Left lung (tissue), 10 donors: ENCODE data around the gene HOXA2. TPM values are rescaled to one million over a fixed set of nuclear protein-coding genes. Genes with fewer than 3 reads are reported as not detected.

Source experiments
- ATAC-seq: fragments of 200-7000 bp; cut with Tn5 transposase; one replicate; pipeline ENCODE4 v1.9.1; 2020; ENCODE audit warnings: moderate library complexity
- DNase-seq, 4 donors: peaks; one replicate each; pipeline ENCODE4 v3.0.0-alpha.2; 2013 to 2020
- H3K27ac ChIP-seq, 2 donors: fragments of 200-600 bp; sonication (generic) in 1 of 2; one replicate each; pipeline versions ENCODE4 v1.5.0 to v1.8.0; 2020 to 2021
- H3K27me3 ChIP-seq, 2 donors: fragments of 200-600 bp; sonication (generic) in 1 of 2; one replicate each; pipeline versions ENCODE4 v1.5.0 to v1.8.0; 2020 to 2021
- H3K36me3 ChIP-seq, 2 donors: fragments of 200-600 bp; sonication (generic) in 1 of 2; one replicate each; pipeline versions ENCODE4 v1.5.0 to v1.8.0; 2020 to 2021
- H3K4me1 ChIP-seq, 2 donors: fragments of 200-600 bp; one replicate each; pipeline ENCODE4 v1.8.0; 2021
- H3K4me3 ChIP-seq, 2 donors: fragments of 200-600 bp; sonication (generic) in 1 of 2; one replicate each; pipeline versions ENCODE4 v1.5.0 to v1.8.0; 2020 to 2021; ENCODE audit warnings: mild to moderate bottlenecking in 1 of 2
- H3K9me3 ChIP-seq, 2 donors: fragments of 200-600 bp; sonication (generic) in 1 of 2; one replicate each; pipeline versions ENCODE4 v1.5.0 to v1.8.0; 2020 to 2021
- intact Hi-C, 2 donors: fragments of 100-400 bp; cut with DNase I; formaldehyde crosslinking; loops; one replicate each; pipeline versions ENCODE4 v1.11.2 to v1.14.2; 2022
- polyA plus RNA-seq, 6 donors: library from polyadenylated mRNA; unstranded; fragments of 120-200 nt; gene quantifications; one replicate each; pipeline ENCODE4 v1.2.1, GENCODE V29; 2013; ENCODE audit not compliant: insufficient read length in 6 of 6
- total RNA-seq, 2 donors: library from RNA; stranded (reverse); fragmentation: NEBNext Ultra II Directional; extraction: Animal tissue kit (Norgen Biotek cat#: 25700); gene quantifications; one replicate each; pipeline ENCODE4 v1.2.1, GENCODE V29; 2021
- TF ChIP-seq, protein P1 (sequence below), 2 donors: fragments of 200-600 bp; sonication (generic) in 1 of 2; IDR thresholded peaks; one replicate each; pipeline versions ENCODE4 v1.5.0 to v1.8.0; 2021; ENCODE audit warnings: antibody characterized with exemption in 2 of 2
- donor health status: DM: no; HTN: yes; CAD: no.
- donor health status: DM: no; HTN: no; CAD: no.

The HOXA2 gene
- total and polyA plus RNA-seq, 8 donors = 0.61 to 19.6 (median 17.6) TPM

DNA sequence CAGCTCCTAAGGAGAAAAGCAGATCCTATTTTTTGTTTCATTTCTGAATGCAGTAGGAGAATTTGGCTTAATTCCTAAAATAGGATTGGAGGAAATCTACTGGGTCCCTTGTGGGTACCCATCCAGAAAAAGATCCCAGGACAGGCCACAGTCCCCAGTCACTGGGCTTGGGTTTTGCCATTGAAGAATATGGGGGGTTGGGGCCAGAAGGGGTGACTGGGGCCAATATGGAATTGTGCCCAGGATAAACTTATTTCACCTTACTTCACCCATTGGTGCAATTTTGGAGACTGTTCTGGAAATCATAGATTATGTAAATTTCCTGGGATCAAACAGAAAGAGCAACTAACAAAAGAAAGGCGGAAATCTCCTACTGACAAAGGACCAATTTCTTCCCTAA is 36.0 kb upstream of the HOXA2 start:
- peak overlapping the region in 1 of 2 donors; percentile 52 for H3K4me3 ChIP-seq
- no peaks in the 10 kb centered on the region for H3K9me3 ChIP-seq
- intact Hi-C loops = no loop called here
- peaks cover 17 to 39% of the 10 kb centered on the region in 2 donors for H3K4me1 ChIP-seq
- no peak for ATAC-seq
- peak in 2 of 4 donors; percentile 21 to 30 for DNase-seq
- H3K27me3 ChIP-seq = peaks cover 13 to 99% of the 10 kb centered on the region in 2 donors
- no peaks in the 10 kb centered on the region for H3K36me3 ChIP-seq
- TF ChIP-seq, protein P1, sequence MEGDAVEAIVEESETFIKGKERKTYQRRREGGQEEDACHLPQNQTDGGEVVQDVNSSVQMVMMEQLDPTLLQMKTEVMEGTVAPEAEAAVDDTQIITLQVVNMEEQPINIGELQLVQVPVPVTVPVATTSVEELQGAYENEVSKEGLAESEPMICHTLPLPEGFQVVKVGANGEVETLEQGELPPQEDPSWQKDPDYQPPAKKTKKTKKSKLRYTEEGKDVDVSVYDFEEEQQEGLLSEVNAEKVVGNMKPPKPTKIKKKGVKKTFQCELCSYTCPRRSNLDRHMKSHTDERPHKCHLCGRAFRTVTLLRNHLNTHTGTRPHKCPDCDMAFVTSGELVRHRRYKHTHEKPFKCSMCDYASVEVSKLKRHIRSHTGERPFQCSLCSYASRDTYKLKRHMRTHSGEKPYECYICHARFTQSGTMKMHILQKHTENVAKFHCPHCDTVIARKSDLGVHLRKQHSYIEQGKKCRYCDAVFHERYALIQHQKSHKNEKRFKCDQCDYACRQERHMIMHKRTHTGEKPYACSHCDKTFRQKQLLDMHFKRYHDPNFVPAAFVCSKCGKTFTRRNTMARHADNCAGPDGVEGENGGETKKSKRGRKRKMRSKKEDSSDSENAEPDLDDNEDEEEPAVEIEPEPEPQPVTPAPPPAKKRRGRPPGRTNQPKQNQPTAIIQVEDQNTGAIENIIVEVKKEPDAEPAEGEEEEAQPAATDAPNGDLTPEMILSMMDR (IDR thresholded peaks at IDR 0.05) = no peak
- peak overlapping the region; percentile 86 to 92 for H3K27ac ChIP-seq

DNA sequence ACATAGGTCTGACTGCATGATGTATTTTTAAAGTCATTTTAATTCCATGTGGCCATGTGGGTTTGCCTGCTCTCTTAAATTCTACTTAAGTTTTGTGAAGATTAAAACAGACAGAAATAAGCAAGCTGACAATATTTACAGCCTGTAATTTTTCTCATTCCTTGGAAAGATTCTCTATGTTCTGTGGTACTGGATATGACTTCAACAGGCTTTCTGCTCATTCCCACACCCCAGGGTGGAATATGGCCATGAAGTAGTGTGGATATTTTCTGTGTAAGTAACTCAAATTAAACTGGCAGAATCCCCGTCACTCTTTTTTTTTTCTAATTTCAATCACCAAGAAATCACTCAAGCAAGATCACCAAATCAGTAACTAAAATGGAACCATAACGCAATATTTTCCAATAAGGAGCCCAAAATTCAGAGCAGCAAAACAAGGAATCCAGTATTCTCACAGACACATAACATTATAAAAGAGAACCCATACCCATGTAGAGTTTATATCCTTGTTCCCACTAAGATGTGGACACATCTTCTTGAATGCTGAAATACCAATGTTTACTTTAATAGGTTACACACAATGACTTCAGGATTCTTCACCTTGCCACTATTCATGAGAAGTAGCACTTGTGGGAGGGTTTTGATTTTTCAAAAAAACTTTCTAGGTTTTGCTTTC is 35.3 kb upstream of the HOXA2 start:
- DNase-seq (peak in 2 of 4 donors; percentile 40 to 45), ATAC-seq (no peak)
- TF ChIP-seq, protein P1 (IDR thresholded peaks at IDR 0.05) = no peak
- Histone ChIP-seq H3K4me3 (no peak overlapping the region), H3K27ac (peak overlapping the region; percentile 86 to 92), H3K36me3 (no peaks in the 10 kb centered on the region), H3K4me1 (peaks cover 17 to 43% of the 10 kb centered on the region in 2 donors), H3K9me3 (no peaks in the 10 kb centered on the region), H3K27me3 (peaks cover 13 to 99% of the 10 kb centered on the region in 2 donors)
- intact Hi-C loops = no loop called here

DNA sequence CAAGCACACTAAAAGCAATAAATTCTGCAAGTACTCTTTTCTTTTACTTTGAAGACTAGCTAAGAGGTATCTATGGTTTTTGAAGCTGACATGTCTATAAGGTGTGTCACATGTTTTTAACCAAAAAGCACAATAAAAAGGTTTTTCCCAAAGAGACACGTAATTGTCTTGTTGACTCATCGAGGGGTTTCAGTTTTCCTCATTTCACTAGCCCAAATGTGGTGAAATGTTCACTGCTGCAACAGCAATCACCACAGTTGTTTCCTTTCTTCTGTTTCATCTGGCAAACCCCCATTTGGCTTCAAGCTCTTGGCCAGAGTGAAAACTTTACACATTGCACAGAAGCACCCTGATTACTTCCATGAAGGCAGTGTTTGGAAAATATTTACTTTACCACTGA is 31.9 kb upstream of the HOXA2 start:
- TF ChIP-seq, protein P1 (IDR thresholded peaks at IDR 0.05) = no peak
- Histone ChIP-seq H3K27me3 (peaks cover 9 to 99% of the 10 kb centered on the region in 2 donors), H3K4me3 (no peak overlapping the region), H3K36me3 (no peaks in the 10 kb centered on the region), H3K4me1 (peaks cover 17 to 52% of the 10 kb centered on the region in 2 donors), H3K9me3 (no peaks in the 10 kb centered on the region), H3K27ac (peak overlapping the region; percentile 16 to 42)
- intact Hi-C loops = no loop called here
- ATAC-seq = no peak
- peak in 2 of 4 donors; percentile 74 to 83 for DNase-seq

DNA sequence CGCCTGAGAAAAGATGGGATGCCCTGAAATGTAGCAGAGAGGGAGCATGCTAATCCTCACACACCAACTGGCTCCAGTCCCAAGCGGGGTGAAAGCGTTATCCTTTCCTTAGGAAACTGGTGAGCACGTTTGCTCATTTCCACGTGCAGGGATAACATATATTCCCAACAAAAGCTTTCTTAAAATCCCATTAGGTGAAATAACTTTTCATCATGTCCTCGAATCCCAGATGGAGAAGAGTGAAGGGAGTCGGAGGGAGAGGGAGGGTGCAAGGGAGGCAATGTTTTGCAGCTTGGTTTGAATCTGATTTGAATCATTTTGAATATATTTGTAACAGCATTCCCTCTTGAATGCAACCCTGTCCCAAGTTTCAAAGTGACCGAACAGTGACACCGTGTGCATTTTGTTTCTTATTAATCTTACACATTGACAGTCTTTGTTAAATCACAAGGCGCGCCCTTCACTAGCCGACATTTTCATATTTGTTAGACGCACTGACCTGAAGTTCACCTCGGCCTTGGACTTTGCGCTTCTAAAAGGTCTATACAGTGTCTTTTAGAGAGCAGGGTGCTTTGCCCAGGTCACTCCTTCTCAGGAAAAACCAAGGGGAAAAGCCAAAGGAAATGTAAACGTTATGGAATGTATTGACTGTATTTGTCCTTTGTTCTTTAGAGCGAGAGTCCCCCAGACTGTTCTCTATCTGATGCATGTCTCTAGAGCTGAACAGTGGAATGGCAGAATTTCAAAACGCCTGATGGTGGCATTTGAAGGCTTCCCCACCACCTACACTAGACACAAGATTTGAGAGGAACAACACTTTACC is 31.1 kb upstream of the HOXA2 start:
- H3K36me3 ChIP-seq = no peaks in the 10 kb centered on the region
- peaks cover 17 to 52% of the 10 kb centered on the region in 2 donors for H3K4me1 ChIP-seq
- no peaks in the 10 kb centered on the region for H3K9me3 ChIP-seq
- H3K4me3 ChIP-seq = no peak overlapping the region
- TF ChIP-seq, protein P1 (IDR thresholded peaks at IDR 0.05) = no peak
- peaks cover 6 to 99% of the 10 kb centered on the region in 2 donors for H3K27me3 ChIP-seq
- intact Hi-C loops = no loop called here
- DNase-seq (no peak), ATAC-seq (no peak)
- peak overlapping the region; percentile 16 to 42 for H3K27ac ChIP-seq

DNA sequence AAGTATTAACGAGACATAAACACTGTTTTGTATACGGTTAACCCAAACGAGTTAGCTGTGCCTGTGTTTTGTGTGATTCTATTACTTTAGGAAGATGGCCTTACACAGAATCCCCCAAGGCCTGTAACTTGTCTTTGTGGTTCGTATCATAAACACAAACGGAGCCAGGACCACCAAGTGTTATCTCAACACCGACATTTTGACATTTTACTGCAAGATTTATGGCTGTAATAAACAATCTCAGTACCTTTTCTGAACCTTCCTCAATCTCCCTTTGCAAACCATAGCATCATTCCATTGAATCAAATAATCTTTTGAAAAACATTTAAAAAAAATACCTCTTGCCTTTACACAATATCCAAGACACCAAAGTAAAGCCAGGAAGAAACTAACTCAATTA is 30.5 kb upstream of the HOXA2 start:
- intact Hi-C loops = no loop called here

More for the DNA sequence above, 30.5 kb upstream of the HOXA2 start:
- peak overlapping the region in 1 of 2 donors; percentile 16 for H3K27ac ChIP-seq
- TF ChIP-seq, protein P1 (IDR thresholded peaks at IDR 0.05) = no peak
- no peak overlapping the region for H3K4me3 ChIP-seq
- no peak for DNase-seq
- peaks cover 18 to 52% of the 10 kb centered on the region in 2 donors for H3K4me1 ChIP-seq
- no peak for ATAC-seq
- H3K36me3 ChIP-seq = no peaks in the 10 kb centered on the region
- H3K27me3 ChIP-seq = peaks cover 6 to 98% of the 10 kb centered on the region in 2 donors
- H3K9me3 ChIP-seq = no peaks in the 10 kb centered on the region
